Stimulated activated CD8-positive, alpha-beta memory T cell treated with anti-CD3 and anti-CD28 coated beads, Interleukin-4, amount 100 ng/mL, for 24 hours (primary cell): ENCODE results near the gene TRIM43.
"Not testable (repeated sequence)": the region's sequence is repeated elsewhere in the genome, so short reads cannot be mapped to it uniquely, and the experiment has no call there.

ENCODE experiments used
- DNase-seq: peaks from one replicate; pipeline ENCODE4 v3.0.0-alpha.2; 2020; ENCODE audit warnings: low read depth

Gene TRIM43

DNA sequence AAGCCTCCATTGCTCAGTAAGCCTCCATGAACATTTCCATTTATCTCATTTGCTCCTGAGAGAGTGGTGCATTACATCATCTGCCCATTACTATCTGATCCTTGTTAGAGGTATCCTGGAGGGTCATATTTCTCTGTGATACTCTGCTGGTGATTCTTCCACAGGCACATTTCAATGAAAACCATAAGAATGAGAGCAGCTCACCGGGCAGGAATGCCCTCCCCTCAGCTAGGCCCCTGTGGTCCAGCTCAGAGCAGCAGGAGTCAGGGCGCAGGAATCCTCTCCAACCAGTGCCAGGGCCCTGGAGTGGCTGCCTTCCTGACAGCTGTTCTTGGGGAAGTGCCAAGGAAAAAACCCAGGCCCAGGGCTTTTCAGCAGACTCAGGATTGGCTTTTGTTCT, 50.0 kb downstream of the TRIM43 start:
- not testable (repeated sequence) for DNase-seq

DNA sequence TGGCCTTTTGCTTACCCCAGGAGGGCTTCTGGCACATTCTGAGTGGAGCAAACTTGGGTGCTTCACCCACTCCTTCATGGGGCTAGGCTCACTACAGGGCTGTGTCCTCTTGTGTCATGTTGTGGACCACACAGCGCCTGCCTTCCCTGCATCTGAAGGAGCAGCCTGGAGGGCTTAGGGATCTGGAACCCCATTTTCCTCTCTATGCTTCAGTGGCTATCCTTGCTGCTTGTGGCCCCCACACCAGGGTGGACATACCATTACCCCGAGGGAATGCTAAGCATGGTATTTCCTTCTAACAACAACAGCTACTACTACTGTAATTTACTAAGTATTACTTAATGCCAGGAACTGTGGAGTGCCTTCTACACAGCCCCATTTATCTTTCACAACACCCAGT, 50.6 kb downstream of the TRIM43 start:
- not testable (repeated sequence) for DNase-seq

DNA sequence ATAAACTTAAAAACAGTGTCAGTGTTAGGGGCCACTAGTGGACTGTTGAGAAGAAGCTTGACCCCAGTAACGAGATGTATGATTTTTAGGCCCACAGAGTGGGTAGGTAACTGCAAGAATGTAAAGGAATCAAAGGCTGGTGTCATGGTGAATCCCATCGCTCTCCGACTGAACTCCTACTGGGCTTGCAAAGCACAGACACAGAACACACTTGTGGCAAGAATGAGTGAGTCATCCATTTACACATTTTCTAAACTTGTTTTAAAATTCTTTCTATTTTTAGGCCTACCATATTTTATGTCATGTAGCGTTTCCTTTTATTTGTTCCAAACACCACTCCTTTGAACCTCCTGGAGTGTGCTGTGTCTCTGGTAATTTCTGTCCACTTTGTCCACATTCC, 51.1 kb downstream of the TRIM43 start:
- DNase-seq = not testable (repeated sequence)

- DNase-seq = not testable (repeated sequence)
These were observed 53.5 kb downstream of the TRIM43 start for GRCh38 chr2:95645312-95645711.

DNA sequence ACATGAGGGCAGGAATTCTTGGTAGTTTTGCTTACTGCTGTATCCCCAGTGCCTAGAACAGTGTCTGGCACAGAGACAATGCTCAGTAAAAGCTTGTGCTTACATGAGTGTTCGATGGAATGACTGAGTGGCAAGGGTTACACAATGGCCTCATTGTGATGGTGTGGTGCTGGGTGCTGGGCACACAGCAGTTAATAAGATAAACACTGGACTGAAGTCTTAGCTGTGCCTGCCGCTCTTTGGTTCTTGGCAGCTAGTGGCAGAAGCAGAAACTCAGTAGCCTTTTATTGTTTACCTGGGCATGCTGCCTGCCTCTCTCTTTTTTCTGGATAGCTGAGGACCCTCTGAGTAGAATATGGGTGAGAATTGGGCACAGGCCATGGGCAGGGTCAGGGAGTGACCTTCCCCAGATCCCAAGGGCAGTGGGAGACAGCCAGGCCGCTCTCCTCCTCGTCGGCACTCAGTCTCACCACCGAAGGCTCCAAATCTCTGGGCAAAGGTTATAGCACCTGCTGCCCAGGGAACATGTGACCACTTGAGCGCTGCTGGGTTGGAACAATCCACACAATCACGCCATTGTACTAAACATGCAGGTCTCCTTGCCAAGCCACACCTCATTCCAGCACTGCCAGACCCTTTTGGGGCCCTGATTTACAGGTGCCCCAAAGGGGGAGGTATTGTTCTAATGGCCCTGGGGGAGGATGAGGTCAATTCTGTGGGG, 54.6 kb downstream of the TRIM43 start:
- DNase-seq = not testable (repeated sequence)

DNA sequence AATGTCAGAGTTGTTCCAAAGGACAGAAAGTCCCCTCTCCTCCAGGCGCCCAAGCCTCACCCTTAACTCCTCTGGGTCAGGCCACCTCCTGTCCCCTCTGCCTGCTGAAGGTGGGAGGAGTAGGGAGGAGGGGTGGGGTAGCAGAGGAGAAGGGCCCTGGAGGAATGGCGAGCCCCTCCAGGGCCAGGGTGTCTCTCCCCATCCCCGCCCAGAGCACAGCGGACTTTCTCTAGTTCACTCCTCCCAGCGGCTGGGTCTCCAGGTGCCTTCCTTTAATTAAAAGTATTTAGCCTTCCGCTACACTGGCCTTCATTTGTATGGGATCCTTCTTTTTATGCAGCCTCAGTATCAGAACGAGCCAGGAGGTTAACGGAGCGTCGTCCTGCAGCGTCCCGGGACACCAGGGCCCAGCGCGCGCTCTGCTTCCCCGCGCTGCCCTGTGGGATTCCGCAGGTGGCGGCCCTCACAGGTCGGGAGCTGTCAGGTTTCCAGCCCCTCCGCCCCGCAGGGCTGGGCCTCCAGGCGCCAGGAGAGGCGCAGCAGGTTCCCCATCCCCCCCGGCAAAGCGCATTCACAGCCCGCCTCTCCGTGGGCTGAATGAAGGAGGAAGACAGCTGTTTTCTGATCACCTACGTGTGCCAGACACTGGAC, 57.2 kb downstream of the TRIM43 start:
- not testable (repeated sequence) for DNase-seq
